MCF 10A (cell line): Measurements from ENCODE around the gene PAK6. TPM values are rescaled to one million over a fixed set of nuclear protein-coding genes. Genes with fewer than 3 reads are reported as not detected.
A peak's percentile ranks its signal among the peaks of the same experiment; 100 is the strongest.

Source experiments
- BruUV-seq: library from RNA; stranded (reverse); fragments of 400-500 nt; replicated peaks from 2 replicates; lab custom pipeline; 2021; lab: Mats Ljungman, UMichigan
- CTCF ChIA-PET: fragments of 300-600 bp; sonication (Branson Sonifier 250); formaldehyde crosslinking; extraction: SDS; loops from one replicate; lab custom pipeline; 2021; ENCODE audit warnings: antibody characterized with exemption, inconsistent platforms; lab: Yijun Ruan, JAX
- POLR2A ChIA-PET: fragments of 300-600, 350-650 bp; sonication (Branson Sonifier 250); formaldehyde crosslinking; extraction: SDS; loops from one replicate; lab custom pipeline; 2020; ENCODE audit warnings: antibody characterized with exemption, inconsistent platforms; lab: Yijun Ruan, JAX
- DNase-seq: peaks from one replicate; pipeline ENCODE4 v3.0.0-alpha.2; 2018; ENCODE audit not compliant: unreplicated experiment
- H3K27ac Mint-ChIP-seq: one replicate; pipeline ENCODE4 v1.8.0; 2022; ENCODE audit warnings: mild to moderate bottlenecking, low read depth, mixed read lengths; ENCODE audit not compliant: unreplicated experiment
- H3K27me3 Mint-ChIP-seq: one replicate; pipeline ENCODE4 v1.8.0; 2022; ENCODE audit warnings: mixed read lengths; ENCODE audit not compliant: insufficient read depth, unreplicated experiment
- H3K36me3 Mint-ChIP-seq: one replicate; pipeline ENCODE4 v1.8.0; 2022; ENCODE audit warnings: mild to moderate bottlenecking, moderate library complexity, mixed read lengths; ENCODE audit not compliant: insufficient read depth, unreplicated experiment
- H3K4me1 Mint-ChIP-seq: one replicate; pipeline ENCODE4 v1.8.0; 2022; ENCODE audit warnings: mixed read lengths; ENCODE audit not compliant: insufficient read depth, unreplicated experiment
- H3K4me3 Mint-ChIP-seq: one replicate; pipeline ENCODE4 v1.8.0; 2022; ENCODE audit warnings: mild to moderate bottlenecking, moderate library complexity, mixed read lengths; ENCODE audit not compliant: unreplicated experiment
- H3K9me3 Mint-ChIP-seq: one replicate; pipeline ENCODE4 v1.8.0; 2022; ENCODE audit warnings: mixed read lengths; ENCODE audit not compliant: unreplicated experiment
- CTCF ChIP-seq: fragments of 200-600 bp; IDR thresholded peaks from one replicate; pipeline ENCODE4 v1.8.0; 2022; ENCODE audit warnings: antibody characterized with exemption, mild to moderate bottlenecking; ENCODE audit not compliant: unreplicated experiment
- intact Hi-C: fragments of 100-400 bp; cut with micrococcal nuclease; formaldehyde crosslinking; loops from 2 replicates; pipeline ENCODE4 v1.14.1; 2022
- total RNA-seq: library from RNA; stranded (reverse); gene quantifications from 2 replicates; pipeline ENCODE4 v1.2.3, GENCODE V29; 2022

Gene PAK6
- total RNA-seq, 1 experiment from 2014 or later, result 9.3 TPM

GRCh38 chr15:40248006-40248783 is 9.3 kb downstream of the PAK6 start:
- Mint-ChIP-seq H3K36me3 (peaks cover 23% of the 10 kb centered on the region), H3K27me3 (no peaks in the 10 kb centered on the region), H3K27ac (no peak overlapping the region), H3K4me1 (peaks cover 15% of the 10 kb centered on the region), H3K9me3 (no peaks in the 10 kb centered on the region), H3K4me3 (no peak overlapping the region)
- BruUV-seq, result no TSS peak
- intact Hi-C loops, result no loop called here
- ChIA-PET POLR2A (interaction anchor here (0.9 to 1.6 kb wide), 2 partner anchors 19 to 128 kb away, joined by 3 to 4 read pairs; no protein-coding TSS in a partner anchor), CTCF (interaction anchor here (0.8 to 3.4 kb wide), 4 partner anchors 26 to 90 kb away, joined by 4 to 36 read pairs (median 10); no protein-coding TSS in a partner anchor)
- DNase-seq, result no peak
- no peak for TF ChIP-seq CTCF

GRCh38 chr15:40249477-40250303 is 10.8 kb downstream of the PAK6 start:
- intact Hi-C loops, result no loop called here
- H3K4me3 Mint-ChIP-seq, result no peak overlapping the region
- CTCF ChIA-PET, result interaction anchor here (1.7 to 3.4 kb wide), 3 partner anchors 24 to 32 kb away, joined by 12 to 36 read pairs (median 13); no protein-coding TSS in a partner anchor
- BruUV-seq, result no TSS peak
- DNase-seq, result no peak
- H3K36me3 Mint-ChIP-seq, result peaks cover 31% of the 10 kb centered on the region
- no peaks in the 10 kb centered on the region for H3K27me3 Mint-ChIP-seq
- no peaks in the 10 kb centered on the region for H3K9me3 Mint-ChIP-seq
- POLR2A ChIA-PET, result interaction anchor here (0.9 to 1.7 kb wide), 6 partner anchors 8 to 146 kb away, joined by 3 to 7 read pairs (median 4); partner anchors contain the start of gene PAK6
- H3K27ac Mint-ChIP-seq, result peak overlapping the region; percentile 49
- peaks cover 12% of the 10 kb centered on the region for H3K4me1 Mint-ChIP-seq
- no peak for TF ChIP-seq CTCF

GRCh38 chr15:40250304-40250656 is 11.4 kb downstream of the PAK6 start:
- POLR2A ChIA-PET, result interaction anchor here (0.8 to 1.7 kb wide), 5 partner anchors 9 to 147 kb away, joined by 3 to 7 read pairs (median 4); partner anchors contain the start of gene PAK6
- Mint-ChIP-seq H3K4me3 (no peak overlapping the region), H3K27me3 (no peaks in the 10 kb centered on the region), H3K27ac (no peak overlapping the region), H3K4me1 (peaks cover 12% of the 10 kb centered on the region), H3K9me3 (no peaks in the 10 kb centered on the region), H3K36me3 (peaks cover 31% of the 10 kb centered on the region)
- CTCF ChIA-PET, result interaction anchor here (1.7 to 2.6 kb wide), 2 partner anchors 24 to 33 kb away, joined by 12 to 13 read pairs; no protein-coding TSS in a partner anchor
- intact Hi-C loops, result no loop called here
- no TSS peak for BruUV-seq
- no peak for TF ChIP-seq CTCF
- no peak for DNase-seq
